GM12878 (cell line): ENCODE results near the gene ABCC1.

ENCODE experiments used
- CTCF ChIP-seq, 3 experiments: IDR thresholded peaks in 2 of 3; conservative IDR thresholded peaks in 1 of 3; 2 replicates each; pipeline ENCODE4 v1.5.1; 2011; ENCODE audit warnings: low read depth in 3 of 3, low read length in 3 of 3, mild to moderate bottlenecking in 3 of 3, control low read depth in 2 of 3, moderate library complexity in 2 of 3, inconsistent platforms in 1 of 3, mixed read lengths in 1 of 3; ENCODE audit not compliant: control insufficient read depth in 2 of 3, insufficient read depth in 1 of 3; ENCODE audit errors: extremely low read depth in 1 of 3
- EGR1 ChIP-seq, 2 experiments: IDR thresholded peaks; 1 replicate in 1 of 2; 2 replicates in 1 of 2; pipeline ENCODE4 v1.6.1; 2011 to 2012; ENCODE audit warnings: low read depth in 2 of 2, low read length in 2 of 2, borderline replicate concordance in 1 of 2, mild to moderate bottlenecking in 1 of 2, moderate library complexity in 1 of 2
- POLR2A ChIP-seq: IDR thresholded peaks from 2 replicates; pipeline ENCODE4 v1.6.1; 2011; ENCODE audit warnings: low read depth, mild to moderate bottlenecking, low read length
- ZNF24 ChIP-seq: fragments of 450-650 bp; IDR thresholded peaks from 2 replicates; pipeline ENCODE4 v1.6.1; 2017; ENCODE audit warnings: antibody characterized with exemption, mild to moderate bottlenecking

GRCh38 chr16:15983898-15984297, 34.5 kb downstream of the ABCC1 start:
- TF ChIP-seq POLR2A (no peak), ZNF24 (no peak), CTCF (IDR thresholded peaks at IDR 0.05 in 2 of 3, conservative IDR thresholded peaks at IDR 0.05 in 1 of 3; ENCODE audit: control insufficient read depth in 2 of 3, extremely low read depth in 1 of 3, insufficient read depth in 1 of 3, low read depth in 3 of 3, low read length in 3 of 3) (no peak), EGR1 (IDR thresholded peaks at IDR 0.05; ENCODE audit: borderline replicate concordance in 1 of 2, low read depth in 2 of 2, low read length in 2 of 2) (no peak)
